Measurements from ENCODE around the gene TOP1.

DNA sequence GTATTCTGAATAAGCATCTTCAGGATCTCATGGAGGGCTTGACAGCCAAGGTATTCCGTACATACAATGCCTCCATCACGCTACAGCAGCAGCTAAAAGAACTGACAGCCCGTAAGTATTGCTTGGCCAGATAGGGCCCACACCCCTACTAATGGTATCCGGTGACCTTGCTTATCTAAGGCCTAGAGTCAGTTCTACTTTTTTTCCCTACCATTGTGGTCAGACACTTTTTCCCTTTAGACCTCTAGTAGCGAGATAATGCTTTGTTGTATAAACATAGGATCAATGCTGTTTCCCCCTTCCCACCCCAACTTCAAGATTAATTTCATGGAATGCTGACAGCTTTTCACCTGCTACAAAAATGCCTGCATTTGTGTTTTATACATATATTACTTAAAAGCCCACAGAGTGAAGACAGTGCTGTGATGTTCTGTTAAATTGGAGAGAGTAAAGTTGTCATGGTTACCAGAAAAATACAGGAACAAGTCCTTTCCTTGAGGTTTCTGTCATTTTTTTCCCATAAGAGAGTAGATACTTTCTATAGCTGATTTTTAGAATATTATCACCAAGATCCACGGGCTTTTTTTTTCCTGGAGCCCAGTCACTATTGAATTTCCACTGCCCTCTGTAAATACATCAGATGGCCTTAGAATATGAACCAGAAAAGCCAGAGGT is 87.8 kb downstream of the TOP1 start:
- TF ChIP-seq, protein P1, sequence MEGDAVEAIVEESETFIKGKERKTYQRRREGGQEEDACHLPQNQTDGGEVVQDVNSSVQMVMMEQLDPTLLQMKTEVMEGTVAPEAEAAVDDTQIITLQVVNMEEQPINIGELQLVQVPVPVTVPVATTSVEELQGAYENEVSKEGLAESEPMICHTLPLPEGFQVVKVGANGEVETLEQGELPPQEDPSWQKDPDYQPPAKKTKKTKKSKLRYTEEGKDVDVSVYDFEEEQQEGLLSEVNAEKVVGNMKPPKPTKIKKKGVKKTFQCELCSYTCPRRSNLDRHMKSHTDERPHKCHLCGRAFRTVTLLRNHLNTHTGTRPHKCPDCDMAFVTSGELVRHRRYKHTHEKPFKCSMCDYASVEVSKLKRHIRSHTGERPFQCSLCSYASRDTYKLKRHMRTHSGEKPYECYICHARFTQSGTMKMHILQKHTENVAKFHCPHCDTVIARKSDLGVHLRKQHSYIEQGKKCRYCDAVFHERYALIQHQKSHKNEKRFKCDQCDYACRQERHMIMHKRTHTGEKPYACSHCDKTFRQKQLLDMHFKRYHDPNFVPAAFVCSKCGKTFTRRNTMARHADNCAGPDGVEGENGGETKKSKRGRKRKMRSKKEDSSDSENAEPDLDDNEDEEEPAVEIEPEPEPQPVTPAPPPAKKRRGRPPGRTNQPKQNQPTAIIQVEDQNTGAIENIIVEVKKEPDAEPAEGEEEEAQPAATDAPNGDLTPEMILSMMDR (IDR thresholded peaks at IDR 0.05): no peak
- TF ChIP-seq POLR2A (IDR thresholded peaks at IDR 0.05): no peak
